ENCODE measurements around the gene DAAM2.

Gene DAAM2

DNA sequence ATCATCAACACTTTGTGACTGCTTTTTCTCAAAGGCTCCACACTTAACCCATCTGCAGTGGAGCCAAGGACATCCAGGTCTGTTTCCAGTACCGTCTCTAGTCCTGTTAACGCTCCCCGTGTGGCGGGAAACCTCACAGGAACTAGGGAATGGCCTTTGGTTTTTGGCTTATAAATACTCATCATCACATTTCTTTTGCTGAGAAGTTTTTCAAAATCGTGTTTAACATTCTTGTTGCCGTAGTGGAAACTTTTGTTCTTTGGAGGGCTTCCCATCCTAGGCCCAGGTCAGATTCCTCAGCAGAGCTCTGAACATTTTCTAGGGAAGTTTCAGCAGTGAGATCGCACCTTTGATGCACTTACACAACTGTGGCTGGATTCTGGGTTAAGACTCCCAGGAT, 24.6 kb downstream of the DAAM2 start:
- in situ Hi-C loops (cut with MboI; ENCODE audit: low sequenced_read_pairs): no loop called here

GRCh38 chr6:39818695-39819094, 26.5 kb downstream of the DAAM2 start:
- in situ Hi-C loops (cut with MboI; ENCODE audit: low sequenced_read_pairs): no loop called here

- in situ Hi-C loops (cut with MboI; ENCODE audit: low sequenced_read_pairs): no loop called here
Measured at GRCh38 chr6:39819228-39819627, 27.1 kb downstream of the DAAM2 start.

- in situ Hi-C loops (cut with MboI; ENCODE audit: low sequenced_read_pairs): no loop called here
Measured at GRCh38 chr6:39819676-39820075, 27.5 kb downstream of the DAAM2 start.

GRCh38 chr6:39820553-39820952, 28.4 kb downstream of the DAAM2 start:
- in situ Hi-C loops (cut with MboI; ENCODE audit: low sequenced_read_pairs): no loop called here

DNA sequence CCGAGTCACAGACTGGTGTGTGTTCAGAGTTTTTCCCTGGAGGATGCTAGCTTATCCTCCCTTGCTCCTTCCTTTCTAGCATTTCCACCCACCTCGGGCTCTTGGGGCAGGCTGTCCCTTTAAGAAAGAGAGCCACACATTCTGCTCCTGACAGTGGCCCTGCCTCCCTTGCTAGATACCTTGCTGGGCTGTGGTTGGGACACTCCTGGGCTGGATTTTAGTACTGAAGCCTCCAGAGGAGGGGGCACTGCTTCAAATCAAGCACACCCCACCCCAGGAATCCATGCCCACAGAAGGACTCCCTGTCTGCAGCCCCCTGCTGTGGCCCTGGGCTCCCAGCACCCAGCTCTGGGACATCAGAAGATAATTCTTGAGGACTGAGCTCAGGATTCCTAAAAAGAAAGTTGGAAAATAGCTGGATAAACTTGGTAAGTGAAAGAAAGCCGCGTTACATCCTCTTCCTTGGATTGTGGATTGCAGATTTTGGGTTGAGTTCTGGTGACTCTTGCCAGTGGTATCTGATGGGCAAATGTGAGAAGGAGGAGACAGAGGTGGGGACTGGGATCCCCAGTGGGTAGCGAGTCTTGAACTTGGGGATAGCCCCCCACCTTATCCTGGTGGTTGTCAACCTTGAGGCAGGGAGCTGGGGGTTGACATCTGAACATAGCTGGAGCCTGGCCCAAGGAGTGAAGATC, 29.0 kb downstream of the DAAM2 start:
- in situ Hi-C loops (cut with MboI; ENCODE audit: low sequenced_read_pairs): no loop called here

- in situ Hi-C loops (cut with MboI; ENCODE audit: low sequenced_read_pairs): no loop called here
Measured at GRCh38 chr6:39821742-39822532, 29.8 kb downstream of the DAAM2 start.

DNA sequence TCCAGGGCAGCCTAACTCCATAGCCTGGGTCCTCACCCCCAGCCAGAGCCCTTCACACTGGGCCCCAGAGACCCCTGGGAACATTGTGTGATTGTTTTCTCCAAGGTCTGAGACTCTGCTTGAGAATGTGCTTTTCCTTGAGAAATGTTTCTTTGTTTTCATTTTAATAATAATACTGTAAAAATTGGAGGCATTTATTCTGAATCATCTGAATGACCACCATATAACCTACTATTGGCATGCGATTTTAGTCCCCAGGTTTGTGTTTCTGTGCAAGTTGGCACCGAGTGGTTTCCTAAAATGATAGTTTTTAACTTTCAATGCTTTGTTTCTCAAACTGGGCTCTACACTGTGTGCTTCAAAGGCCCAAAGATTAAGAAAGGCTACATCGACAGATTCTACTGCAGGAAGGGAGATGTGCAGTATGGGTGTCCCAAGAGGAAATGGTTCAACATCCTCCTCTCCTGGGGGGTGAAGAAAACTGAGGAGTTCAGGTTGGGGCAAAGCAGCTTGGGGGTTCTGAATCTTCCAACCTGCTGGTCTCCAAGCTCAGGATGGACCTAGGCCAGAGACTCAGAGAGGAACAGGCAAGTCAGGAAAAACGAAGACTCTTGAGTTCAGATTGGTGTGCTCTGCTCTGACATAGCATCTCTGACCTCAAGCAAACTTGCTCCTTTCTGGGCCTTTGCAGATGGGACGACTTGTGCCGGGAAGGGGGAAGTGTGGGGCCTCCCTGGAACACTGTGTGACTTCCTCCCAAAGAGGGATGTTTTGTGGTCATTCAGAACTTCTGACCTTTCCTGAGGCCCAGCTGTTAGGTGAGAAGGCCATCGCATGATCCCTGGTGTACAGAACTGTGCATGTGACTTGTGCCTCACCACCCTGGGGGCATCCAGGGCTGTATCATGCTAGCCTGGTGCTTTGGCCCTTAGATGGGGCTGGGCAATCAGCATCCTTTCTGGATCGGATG, 31.0 kb downstream of the DAAM2 start:
- in situ Hi-C loops (cut with MboI; ENCODE audit: low sequenced_read_pairs): no loop called here

- in situ Hi-C loops (cut with MboI; ENCODE audit: low sequenced_read_pairs): no loop called here
Measured at GRCh38 chr6:39824030-39824926, 32.1 kb downstream of the DAAM2 start.

- in situ Hi-C loops (cut with MboI; ENCODE audit: low sequenced_read_pairs): no loop called here
Measured at GRCh38 chr6:39829331-39829730, 37.2 kb downstream of the DAAM2 start.

GRCh38 chr6:39830444-39830843, 38.3 kb downstream of the DAAM2 start:
- in situ Hi-C loops (cut with MboI; ENCODE audit: low sequenced_read_pairs): no loop called here

- in situ Hi-C loops (cut with MboI; ENCODE audit: low sequenced_read_pairs): no loop called here
Measured at GRCh38 chr6:39831701-39832100, 39.5 kb downstream of the DAAM2 start.

DNA sequence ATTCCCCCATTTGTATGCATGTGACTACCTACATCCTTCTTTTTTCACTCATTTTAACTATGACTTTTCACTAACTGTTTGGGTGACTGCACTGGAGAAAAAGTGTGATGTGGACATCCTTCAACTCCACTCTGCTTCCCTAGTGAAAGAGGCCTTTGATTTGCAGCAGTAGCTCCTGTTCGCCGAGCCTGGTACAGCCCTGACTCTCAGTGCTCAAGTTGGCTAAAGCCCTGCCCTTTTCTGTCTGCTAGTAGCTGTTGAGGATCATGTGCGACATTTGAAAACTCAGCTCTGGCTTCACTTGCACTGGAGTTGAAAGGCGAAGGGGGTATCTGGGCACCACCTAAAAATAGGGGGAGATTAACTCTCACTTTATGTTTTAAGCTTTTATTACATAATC, 42.1 kb downstream of the DAAM2 start:
- in situ Hi-C loops (cut with MboI; ENCODE audit: low sequenced_read_pairs): no loop called here

DNA sequence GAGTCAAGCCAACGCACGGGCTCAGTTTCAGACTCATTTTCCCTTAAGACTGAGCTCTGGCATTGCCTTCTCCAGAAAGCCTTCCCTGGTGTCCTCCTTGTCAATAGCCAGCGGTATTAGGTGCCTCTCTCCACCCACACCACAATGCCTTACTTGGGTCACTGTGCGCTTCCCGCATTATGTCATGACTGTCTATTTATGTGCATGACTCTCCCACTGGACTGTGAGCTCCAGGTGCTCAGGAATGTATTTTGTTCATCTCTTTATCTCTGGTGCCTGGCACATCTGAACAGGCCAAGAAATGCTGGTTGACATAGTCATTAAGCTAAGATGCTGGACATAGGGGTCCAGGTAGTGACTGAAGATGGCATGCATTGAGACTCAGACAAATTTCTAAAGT, 42.7 kb downstream of the DAAM2 start:
- in situ Hi-C loops (cut with MboI; ENCODE audit: low sequenced_read_pairs): no loop called here

- in situ Hi-C loops (cut with MboI; ENCODE audit: low sequenced_read_pairs): no loop called here
Measured at GRCh38 chr6:39835821-39836295, 43.7 kb downstream of the DAAM2 start.

- in situ Hi-C loops (cut with MboI; ENCODE audit: low sequenced_read_pairs): no loop called here
Measured at GRCh38 chr6:39836606-39837005, 44.4 kb downstream of the DAAM2 start.

- in situ Hi-C loops (cut with MboI; ENCODE audit: low sequenced_read_pairs): no loop called here
Measured at GRCh38 chr6:39839445-39839844, 47.3 kb downstream of the DAAM2 start.

DNA sequence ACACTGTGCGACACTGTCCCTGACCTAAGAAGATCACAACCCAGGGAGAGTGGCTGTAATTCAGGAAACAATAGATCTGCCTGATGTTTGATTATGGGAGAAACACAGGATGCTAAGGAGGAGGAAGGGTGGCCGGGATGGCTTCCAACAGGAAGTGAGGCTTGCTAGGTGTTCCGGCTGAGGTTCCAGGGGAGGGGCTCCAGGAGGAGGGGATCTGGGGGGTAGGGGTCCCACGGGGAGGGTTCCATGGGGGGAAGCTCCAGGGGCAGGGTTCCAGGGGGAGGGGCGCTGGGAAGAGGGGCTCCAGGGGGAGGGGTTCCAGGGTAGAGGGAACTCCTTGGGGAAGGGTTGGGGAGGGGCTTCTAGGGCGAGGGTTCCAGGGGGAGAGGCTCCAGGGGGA, 48.6 kb downstream of the DAAM2 start:
- in situ Hi-C loops (cut with MboI; ENCODE audit: low sequenced_read_pairs): no loop called here

- in situ Hi-C loops (cut with MboI; ENCODE audit: low sequenced_read_pairs): no loop called here
Measured at GRCh38 chr6:39841291-39841690, 49.1 kb downstream of the DAAM2 start.

DNA sequence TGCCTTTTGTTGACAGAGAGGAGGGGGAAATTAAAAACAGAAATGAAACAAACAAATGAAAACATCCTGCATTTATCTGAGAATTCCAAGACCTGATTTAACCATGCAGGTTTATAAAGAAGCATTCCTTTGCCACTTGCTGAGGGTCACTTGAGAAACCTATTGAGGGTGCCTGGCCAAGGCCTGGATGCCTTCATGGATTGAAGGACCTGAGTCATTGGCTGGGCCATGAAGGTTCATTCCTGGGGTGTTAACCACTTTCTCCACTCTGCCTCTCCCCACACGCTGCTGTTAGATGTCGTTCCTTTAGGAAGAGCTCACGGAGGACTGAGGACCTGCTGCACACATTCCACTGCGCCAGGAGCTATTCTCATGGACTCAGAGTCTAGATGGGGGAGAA, 49.7 kb downstream of the DAAM2 start:
- in situ Hi-C loops (cut with MboI; ENCODE audit: low sequenced_read_pairs): no loop called here

Measured in HL-60/S4 (cell line).